ENCODE measurements around the gene HK2. TPM values are rescaled to one million over a fixed set of nuclear protein-coding genes. Genes with fewer than 3 reads are reported as not detected.
"Not testable (repeated sequence)": the region's sequence is repeated elsewhere in the genome, so short reads cannot be mapped to it uniquely, and the experiment has no call there.

The HK2 gene
- total and polyA plus RNA-seq, 7 donors = 14.3 to 229 (median 84.2) TPM

DNA sequence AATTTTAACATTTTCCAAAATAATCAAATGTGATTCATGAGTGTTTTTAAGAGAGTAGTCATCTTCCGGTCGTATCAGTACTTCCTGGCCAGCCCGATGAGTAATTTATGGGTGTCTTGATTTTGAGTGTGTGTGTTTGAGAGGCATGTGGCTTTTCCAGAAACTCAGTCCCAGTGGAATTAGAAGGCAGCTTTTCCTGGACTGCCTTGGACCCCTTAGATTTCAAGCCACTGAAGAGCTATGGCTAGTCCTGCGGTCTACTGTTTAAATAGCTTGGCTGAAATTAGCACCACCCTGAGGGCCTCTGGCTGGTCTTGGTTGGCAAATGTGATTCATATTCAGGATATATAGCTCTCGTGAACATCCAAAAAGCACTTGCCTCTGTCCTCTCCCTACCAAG lies 59.4 kb downstream of the HK2 start:
- Histone ChIP-seq H3K4me3 (no peak overlapping the region), H3K27me3 (ENCODE audit: insufficient read depth in 3 of 3, low read length in 2 of 3) (no peaks in the 10 kb centered on the region), H3K4me1 (no peaks in the 10 kb centered on the region), H3K27ac (no peak overlapping the region), H3K36me3 (ENCODE audit: insufficient read depth in 1 of 2, low read depth in 1 of 2) (peaks cover 8 to 69% of the 10 kb centered on the region in 2 donors), H3K9me3 (no peaks in the 10 kb centered on the region)
- intact Hi-C loops (cut with DNase I) = no loop called here
- ATAC-seq (no peak), DNase-seq (no peak)
- TF ChIP-seq, protein P1, sequence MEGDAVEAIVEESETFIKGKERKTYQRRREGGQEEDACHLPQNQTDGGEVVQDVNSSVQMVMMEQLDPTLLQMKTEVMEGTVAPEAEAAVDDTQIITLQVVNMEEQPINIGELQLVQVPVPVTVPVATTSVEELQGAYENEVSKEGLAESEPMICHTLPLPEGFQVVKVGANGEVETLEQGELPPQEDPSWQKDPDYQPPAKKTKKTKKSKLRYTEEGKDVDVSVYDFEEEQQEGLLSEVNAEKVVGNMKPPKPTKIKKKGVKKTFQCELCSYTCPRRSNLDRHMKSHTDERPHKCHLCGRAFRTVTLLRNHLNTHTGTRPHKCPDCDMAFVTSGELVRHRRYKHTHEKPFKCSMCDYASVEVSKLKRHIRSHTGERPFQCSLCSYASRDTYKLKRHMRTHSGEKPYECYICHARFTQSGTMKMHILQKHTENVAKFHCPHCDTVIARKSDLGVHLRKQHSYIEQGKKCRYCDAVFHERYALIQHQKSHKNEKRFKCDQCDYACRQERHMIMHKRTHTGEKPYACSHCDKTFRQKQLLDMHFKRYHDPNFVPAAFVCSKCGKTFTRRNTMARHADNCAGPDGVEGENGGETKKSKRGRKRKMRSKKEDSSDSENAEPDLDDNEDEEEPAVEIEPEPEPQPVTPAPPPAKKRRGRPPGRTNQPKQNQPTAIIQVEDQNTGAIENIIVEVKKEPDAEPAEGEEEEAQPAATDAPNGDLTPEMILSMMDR (IDR thresholded peaks at IDR 0.05) = no peak
- WGBS, 3 donors = 62 to 70% (median 65%) methylated on average over 5 of the region's 5 CpGs

DNA sequence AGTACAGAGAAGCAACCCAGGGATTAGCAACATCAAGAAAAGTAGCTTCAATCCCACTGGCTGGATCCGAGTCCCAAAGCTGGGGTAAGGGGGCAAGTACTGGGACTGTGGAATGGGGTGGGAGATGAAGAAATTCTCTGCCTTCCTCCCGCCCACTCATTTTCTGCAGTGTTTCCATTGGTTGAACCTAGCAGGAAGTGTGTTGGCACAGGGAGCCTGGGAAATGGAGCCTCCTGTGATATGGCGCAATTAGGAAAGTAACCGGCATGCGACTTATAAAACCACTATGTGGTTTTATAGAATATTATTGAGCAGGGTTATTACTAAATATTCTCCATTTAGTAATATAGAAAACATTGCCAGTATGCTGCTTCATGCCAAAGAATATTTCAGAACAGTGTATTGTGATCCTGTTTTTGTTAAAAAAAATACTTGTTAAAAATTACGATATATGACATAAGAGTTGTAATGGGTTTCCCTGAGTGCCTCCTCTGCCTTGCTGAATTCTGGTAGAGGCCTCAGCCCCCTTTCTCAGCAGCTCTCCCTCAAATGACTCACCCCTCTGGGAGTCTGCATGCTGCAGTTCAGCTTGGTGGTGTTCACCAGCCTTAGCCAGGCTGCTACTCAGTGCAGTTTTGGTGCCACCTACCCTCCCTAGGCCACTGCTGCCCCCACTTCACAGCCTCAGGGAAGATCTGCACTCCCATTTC lies 60.5 kb downstream of the HK2 start:
- no peak for DNase-seq
- ATAC-seq = peak in 3 of 4 donors; percentile 33 to 47 (median 42)
- TF ChIP-seq, protein P1 (IDR thresholded peaks at IDR 0.05) = no peak
- H3K27ac ChIP-seq = no peak overlapping the region
- no peaks in the 10 kb centered on the region for H3K27me3 ChIP-seq (ENCODE audit: insufficient read depth in 3 of 3, low read length in 2 of 3)
- no peak overlapping the region for H3K4me3 ChIP-seq
- 86 to 95% (median 94%) methylated on average over 6 of the region's 6 CpGs for WGBS, 3 donors
- H3K4me1 ChIP-seq = no peaks in the 10 kb centered on the region
- H3K9me3 ChIP-seq = no peaks in the 10 kb centered on the region
- peaks cover 6 to 58% of the 10 kb centered on the region in 2 donors for H3K36me3 ChIP-seq (ENCODE audit: insufficient read depth in 1 of 2, low read depth in 1 of 2)
- intact Hi-C loops (cut with DNase I) = no loop called here

DNA sequence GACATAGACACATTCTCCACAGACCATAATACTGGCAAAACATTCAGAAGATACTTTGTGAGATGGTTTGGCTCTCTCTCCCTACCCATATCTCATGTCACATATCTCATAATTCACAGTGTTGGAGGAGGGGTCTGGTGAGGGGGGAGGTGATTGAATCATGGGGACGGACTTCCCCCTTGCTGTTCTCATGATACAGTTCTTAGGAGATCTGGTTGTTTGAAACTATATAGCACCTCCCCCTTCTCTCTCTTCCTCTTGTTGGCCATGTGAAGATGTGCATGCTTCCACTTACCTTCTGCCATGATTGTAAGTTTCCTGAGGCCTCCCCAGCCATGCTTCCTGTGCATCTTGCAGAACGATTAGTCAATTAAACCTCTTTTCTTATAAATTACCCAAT lies 61.1 kb downstream of the HK2 start:
- no peaks in the 10 kb centered on the region for H3K9me3 ChIP-seq
- H3K4me1 ChIP-seq = no peaks in the 10 kb centered on the region
- WGBS, 3 donors = 88 to 90% (median 89%) methylated on average over 2 of the region's 2 CpGs
- no peaks in the 10 kb centered on the region for H3K27me3 ChIP-seq (ENCODE audit: insufficient read depth in 3 of 3, low read length in 2 of 3)
- no peak overlapping the region for H3K27ac ChIP-seq
- no peak overlapping the region for H3K4me3 ChIP-seq
- DNase-seq (no peak), ATAC-seq (peak in 1 of 4 donors; percentile 28)
- TF ChIP-seq, protein P1 (IDR thresholded peaks at IDR 0.05) = no peak
- H3K36me3 ChIP-seq (ENCODE audit: insufficient read depth in 1 of 2, low read depth in 1 of 2) = peaks cover 6 to 52% of the 10 kb centered on the region in 2 donors
- intact Hi-C loops (cut with DNase I) = no loop called here

DNA sequence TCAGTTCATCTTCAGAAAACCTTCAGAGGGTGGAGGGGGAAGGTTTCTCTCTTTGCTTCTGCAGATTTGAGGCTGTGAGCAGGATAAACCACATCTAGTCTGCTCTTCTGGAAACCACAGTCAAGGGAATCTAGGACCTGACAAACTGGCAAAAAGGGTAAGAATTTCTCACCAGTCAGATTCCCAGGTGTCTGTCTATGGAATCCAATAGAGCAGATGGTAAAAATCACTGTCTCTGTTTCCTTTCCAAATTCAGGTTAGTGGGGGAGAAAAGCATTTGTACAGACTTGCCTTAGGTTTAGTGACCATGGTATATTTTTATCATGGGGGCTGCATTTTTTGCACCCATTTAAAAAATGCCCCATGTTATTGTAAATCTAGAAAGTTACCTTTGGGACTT lies 62.3 kb downstream of the HK2 start:
- Histone ChIP-seq H3K9me3 (no peaks in the 10 kb centered on the region), H3K4me3 (no peak overlapping the region), H3K27ac (no peak overlapping the region), H3K27me3 (ENCODE audit: insufficient read depth in 3 of 3, low read length in 2 of 3) (no peaks in the 10 kb centered on the region), H3K4me1 (no peaks in the 10 kb centered on the region), H3K36me3 (ENCODE audit: insufficient read depth in 1 of 2, low read depth in 1 of 2) (peaks cover 6 to 40% of the 10 kb centered on the region in 2 donors)
- intact Hi-C loops (cut with DNase I) = no loop called here
- TF ChIP-seq, protein P1 (IDR thresholded peaks at IDR 0.05) = no peak
- ATAC-seq (no peak), DNase-seq (no peak)

DNA sequence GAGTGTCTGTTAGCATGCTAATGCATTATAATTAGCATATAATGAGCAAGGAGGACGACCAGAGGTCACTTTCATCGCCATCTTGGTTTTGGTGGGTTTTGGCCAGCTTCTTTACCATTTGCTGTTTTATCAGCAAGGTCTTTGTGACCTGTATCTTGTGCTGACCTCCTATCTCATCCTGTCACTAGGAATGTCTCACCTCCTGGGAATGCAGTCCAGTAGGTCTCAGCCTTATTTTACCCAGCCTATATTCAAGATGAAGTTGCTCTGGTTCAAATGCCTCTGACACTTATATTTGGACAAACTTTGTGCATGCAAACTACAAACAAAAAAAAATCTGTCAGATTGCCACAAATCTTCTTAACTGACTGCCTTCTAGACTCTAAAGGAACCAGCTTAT lies 66.3 kb downstream of the HK2 start:
- WGBS, 3 donors = 80 to 91% (median 86%) methylated on average over 2 of the region's 2 CpGs
- DNase-seq; H3K27ac ChIP-seq; H3K27me3 ChIP-seq (ENCODE audit: insufficient read depth in 3 of 3, low read length in 2 of 3); H3K9me3 ChIP-seq; ATAC-seq; H3K4me3 ChIP-seq; intact Hi-C loops (cut with DNase I); H3K4me1 ChIP-seq: not testable (repeated sequence)
- H3K36me3 ChIP-seq (ENCODE audit: insufficient read depth in 1 of 2, low read depth in 1 of 2) = peaks cover 0 to 12% of the 10 kb centered on the region in 2 donors
